GM12878 (cell line): ENCODE data around the gene CD58. TPM values are rescaled to one million over a fixed set of nuclear protein-coding genes. Genes with fewer than 3 reads are reported as not detected.

Experiments used
- BHLHE40 ChIP-seq, 2 experiments: fragments of 450-650 bp in 1 of 2; IDR thresholded peaks; 2 replicates each; pipeline ENCODE4 v1.6.1; 2011 to 2017; ENCODE audit warnings: low read depth in 2 of 2, borderline replicate concordance in 1 of 2, improper control_type of control experiment in 1 of 2, low read length in 1 of 2, mild to moderate bottlenecking in 1 of 2
- BMI1 ChIP-seq: fragments of 450-650 bp; IDR thresholded peaks from 2 replicates; pipeline ENCODE4 v1.6.1; 2016; ENCODE audit warnings: mild to moderate bottlenecking, moderate library complexity, borderline replicate concordance
- CBX5 ChIP-seq: sonication (generic); IDR thresholded peaks from 2 replicates; pipeline ENCODE4 v1.6.1; 2016; ENCODE audit warnings: low read depth, moderate library complexity, mild to moderate bottlenecking, inconsistent platforms
- CEBPB ChIP-seq, 2 experiments: fragments of 150-350 bp in 1 of 2; IDR thresholded peaks; 2 replicates each; pipeline ENCODE4 v1.6.1; 2012 to 2014; ENCODE audit warnings: low read depth in 2 of 2, low read length in 2 of 2, borderline replicate concordance in 1 of 2, inconsistent platforms in 1 of 2
- CHD1 ChIP-seq: IDR thresholded peaks from 2 replicates; pipeline ENCODE4 v1.6.1; 2012; ENCODE audit warnings: low read depth, low read length, improper control_type of control experiment
- ETV6 ChIP-seq, 2 experiments: fragments of 450-650 bp in 1 of 2; IDR thresholded peaks in 1 of 2; conservative IDR thresholded peaks in 1 of 2; 2 replicates each; pipeline ENCODE4 v1.6.1; 2014; ENCODE audit warnings: antibody characterized with exemption in 1 of 2, borderline replicate concordance in 1 of 2, low read depth in 1 of 2, mild to moderate bottlenecking in 1 of 2, moderate library complexity in 1 of 2
- IRF4 ChIP-seq: IDR thresholded peaks from 2 replicates; pipeline ENCODE4 v1.6.1; 2011; ENCODE audit warnings: low read depth, low read length
- JUND ChIP-seq: IDR thresholded peaks from 2 replicates; pipeline ENCODE4 v1.6.1; 2012; ENCODE audit warnings: low read depth, mild to moderate bottlenecking, low read length, improper control_type of control experiment, moderate library complexity
- MTA2 ChIP-seq: fragments of 450-650 bp; IDR thresholded peaks from 2 replicates; pipeline ENCODE4 v1.6.1; 2016; ENCODE audit warnings: low read depth, mild to moderate bottlenecking, moderate library complexity
- MYB ChIP-seq: fragments of 150-350 bp; IDR thresholded peaks from 2 replicates; pipeline ENCODE4 v1.6.1; 2014; ENCODE audit warnings: mild to moderate bottlenecking, low read depth, low read length, borderline replicate concordance
- NBN ChIP-seq: fragments of 450-650 bp; IDR thresholded peaks from 2 replicates; pipeline ENCODE4 v1.6.1; 2016
- NR2F1 ChIP-seq: fragments of 450-650 bp; conservative IDR thresholded peaks from 2 replicates; pipeline ENCODE4 v1.6.1; 2017; ENCODE audit warnings: mild to moderate bottlenecking
- RAD51 ChIP-seq: fragments of 450-650 bp; IDR thresholded peaks from 2 replicates; pipeline ENCODE4 v1.6.1; 2016; ENCODE audit warnings: moderate library complexity, mild to moderate bottlenecking, inconsistent platforms
- RB1 ChIP-seq: fragments of 450-650 bp; formaldehyde crosslinking; IDR thresholded peaks from 2 replicates; pipeline ENCODE4 v1.6.1; 2017; ENCODE audit warnings: mild to moderate bottlenecking, borderline replicate concordance
- RCOR1 ChIP-seq: conservative IDR thresholded peaks from 2 replicates; pipeline ENCODE4 v1.6.1; 2012; ENCODE audit warnings: low read depth, low read length, improper control_type of control experiment
- TARDBP ChIP-seq: IDR thresholded peaks from 2 replicates; pipeline ENCODE4 v1.6.1; 2016; ENCODE audit warnings: borderline replicate concordance
- ZBTB33 ChIP-seq: fragments of 450-650 bp; IDR thresholded peaks from 2 replicates; pipeline ENCODE4 v1.6.1; 2017; ENCODE audit warnings: mild to moderate bottlenecking
- ZNF24 ChIP-seq: fragments of 450-650 bp; IDR thresholded peaks from 2 replicates; pipeline ENCODE4 v1.6.1; 2017; ENCODE audit warnings: antibody characterized with exemption, mild to moderate bottlenecking
- polyA plus RNA-seq, 11 experiments: library from polyadenylated mRNA; depleted of rRNA in 4 of 11; unstranded in 6 of 11; stranded (reverse) in 5 of 11; fragments of >200 nt; fragmentation: Nextera tagmentation in 4 of 11; fragmentation: Illumina TruSeq in 1 of 11; extraction: Ambion mirVana in 4 of 11; extraction: Trizol in 1 of 11; gene quantifications; 1 replicate in 1 of 11; 2 replicates in 10 of 11; pipeline versions ENCODE4 v1.2.1 to v1.2.3, GENCODE V29; 2011 to 2016; ENCODE audit warnings: inconsistent platforms in 2 of 11, missing spikeins in 2 of 11, low read depth in 1 of 11
- total RNA-seq, 4 experiments: library from RNA; depleted of rRNA in 3 of 4; stranded (reverse); fragments of >200 nt in 3 of 4; fragmentation: Illumina TruSeq in 1 of 4; extraction: Trizol in 1 of 4; gene quantifications; 2 replicates each; pipeline versions ENCODE4 v1.2.1 to v1.2.3, GENCODE V29; 2013 to 2021
- TF ChIP-seq, protein P1 (sequence below): fragments of 450-650 bp; IDR thresholded peaks from 2 replicates; pipeline ENCODE4 v1.6.1; 2017; ENCODE audit warnings: mild to moderate bottlenecking, low read depth, inconsistent platforms; ENCODE audit not compliant: poor library complexity, severe bottlenecking
- TF ChIP-seq, protein P2 (sequence below): IDR thresholded peaks from 2 replicates; pipeline ENCODE4 v1.6.1; 2012; ENCODE audit warnings: low read depth, low read length, improper control_type of control experiment
- TF ChIP-seq, protein P3 (sequence below): IDR thresholded peaks from 2 replicates; pipeline ENCODE4 v1.6.1; 2012; ENCODE audit warnings: low read length, inconsistent platforms
- TF ChIP-seq, protein P4 (sequence below): fragments of 450-650 bp; IDR thresholded peaks from 2 replicates; pipeline ENCODE4 v1.6.1; 2016; ENCODE audit warnings: mild to moderate bottlenecking

The CD58 gene
- total and polyA plus RNA-seq, 10 of the 15 experiments (the other 5 are each of a cell fraction or from before 2014, with no cell fraction given) = 70.4 to 252 (median 129) TPM

- TF ChIP-seq, protein P1, sequence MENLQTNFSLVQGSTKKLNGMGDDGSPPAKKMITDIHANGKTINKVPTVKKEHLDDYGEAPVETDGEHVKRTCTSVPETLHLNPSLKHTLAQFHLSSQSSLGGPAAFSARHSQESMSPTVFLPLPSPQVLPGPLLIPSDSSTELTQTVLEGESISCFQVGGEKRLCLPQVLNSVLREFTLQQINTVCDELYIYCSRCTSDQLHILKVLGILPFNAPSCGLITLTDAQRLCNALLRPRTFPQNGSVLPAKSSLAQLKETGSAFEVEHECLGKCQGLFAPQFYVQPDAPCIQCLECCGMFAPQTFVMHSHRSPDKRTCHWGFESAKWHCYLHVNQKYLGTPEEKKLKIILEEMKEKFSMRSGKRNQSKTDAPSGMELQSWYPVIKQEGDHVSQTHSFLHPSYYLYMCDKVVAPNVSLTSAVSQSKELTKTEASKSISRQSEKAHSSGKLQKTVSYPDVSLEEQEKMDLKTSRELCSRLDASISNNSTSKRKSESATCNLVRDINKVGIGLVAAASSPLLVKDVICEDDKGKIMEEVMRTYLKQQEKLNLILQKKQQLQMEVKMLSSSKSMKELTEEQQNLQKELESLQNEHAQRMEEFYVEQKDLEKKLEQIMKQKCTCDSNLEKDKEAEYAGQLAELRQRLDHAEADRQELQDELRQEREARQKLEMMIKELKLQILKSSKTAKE = peak; percentile 70
- TF ChIP-seq RCOR1 (0 out of 2 replicates have a peak, but pooled peaks have one; percentile 29), CHD1 (peak; percentile 81; the same call in 1 of the 2 replicates), MYB (peak; percentile 95), MTA2 (peak; percentile 94), ETV6 (conservative IDR thresholded peaks at IDR 0.05 in 1 of 2, IDR thresholded peaks at IDR 0.05 in 1 of 2; ENCODE audit: borderline replicate concordance in 1 of 2, low read depth in 1 of 2) (peak in 1 of 2 experiments; percentile 41; a peak in 1 of 4 replicates), RAD51 (peak; percentile 38; the same call in 1 of the 2 replicates), JUND (peak; percentile 63; the same call in 1 of the 2 replicates), CBX5 (no peak), TARDBP (no peak), CEBPB (IDR thresholded peaks at IDR 0.05; ENCODE audit: borderline replicate concordance in 1 of 2, low read depth in 2 of 2, low read length in 2 of 2) (peak in 1 of 2 experiments; percentile 58; a peak in 1 of 4 replicates), NR2F1 (peak; percentile 50; the same call in 1 of the 2 replicates), BHLHE40 (IDR thresholded peaks at IDR 0.05; ENCODE audit: borderline replicate concordance in 1 of 2, low read depth in 2 of 2, low read length in 1 of 2) (peak; percentile 47 to 57; a peak in 2 of 4 replicates), ZNF24 (0 out of 2 replicates have a peak, but pooled peaks have one; percentile 55), ZBTB33 (no peak), RB1 (no peak), IRF4 (peak; percentile 34; the same call in 1 of the 2 replicates), BMI1 (peak; percentile 36; the same call in 1 of the 2 replicates), NBN (peak; percentile 71)
- TF ChIP-seq, protein P2, sequence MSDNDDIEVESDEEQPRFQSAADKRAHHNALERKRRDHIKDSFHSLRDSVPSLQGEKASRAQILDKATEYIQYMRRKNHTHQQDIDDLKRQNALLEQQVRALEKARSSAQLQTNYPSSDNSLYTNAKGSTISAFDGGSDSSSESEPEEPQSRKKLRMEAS = no peak
- TF ChIP-seq, protein P3, sequence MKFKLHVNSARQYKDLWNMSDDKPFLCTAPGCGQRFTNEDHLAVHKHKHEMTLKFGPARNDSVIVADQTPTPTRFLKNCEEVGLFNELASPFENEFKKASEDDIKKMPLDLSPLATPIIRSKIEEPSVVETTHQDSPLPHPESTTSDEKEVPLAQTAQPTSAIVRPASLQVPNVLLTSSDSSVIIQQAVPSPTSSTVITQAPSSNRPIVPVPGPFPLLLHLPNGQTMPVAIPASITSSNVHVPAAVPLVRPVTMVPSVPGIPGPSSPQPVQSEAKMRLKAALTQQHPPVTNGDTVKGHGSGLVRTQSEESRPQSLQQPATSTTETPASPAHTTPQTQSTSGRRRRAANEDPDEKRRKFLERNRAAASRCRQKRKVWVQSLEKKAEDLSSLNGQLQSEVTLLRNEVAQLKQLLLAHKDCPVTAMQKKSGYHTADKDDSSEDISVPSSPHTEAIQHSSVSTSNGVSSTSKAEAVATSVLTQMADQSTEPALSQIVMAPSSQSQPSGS = no peak; the same call in 1 of the 2 replicates
- TF ChIP-seq, protein P4, sequence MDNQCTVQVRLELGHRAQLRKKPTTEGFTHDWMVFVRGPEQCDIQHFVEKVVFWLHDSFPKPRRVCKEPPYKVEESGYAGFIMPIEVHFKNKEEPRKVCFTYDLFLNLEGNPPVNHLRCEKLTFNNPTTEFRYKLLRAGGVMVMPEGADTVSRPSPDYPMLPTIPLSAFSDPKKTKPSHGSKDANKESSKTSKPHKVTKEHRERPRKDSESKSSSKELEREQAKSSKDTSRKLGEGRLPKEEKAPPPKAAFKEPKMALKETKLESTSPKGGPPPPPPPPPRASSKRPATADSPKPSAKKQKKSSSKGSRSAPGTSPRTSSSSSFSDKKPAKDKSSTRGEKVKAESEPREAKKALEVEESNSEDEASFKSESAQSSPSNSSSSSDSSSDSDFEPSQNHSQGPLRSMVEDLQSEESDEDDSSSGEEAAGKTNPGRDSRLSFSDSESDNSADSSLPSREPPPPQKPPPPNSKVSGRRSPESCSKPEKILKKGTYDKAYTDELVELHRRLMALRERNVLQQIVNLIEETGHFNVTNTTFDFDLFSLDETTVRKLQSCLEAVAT = peak; percentile 71
These were observed 2.8 kb downstream of the CD58 start (continued) for GRCh38 chr1:116567790-116568661.
